ACC112 (cell line): ENCODE data around the gene BICDL2.

ENCODE experiments used
- H2AFZ ChIP-seq: fragments of 200-600 bp; sonication (generic); one replicate; pipeline ENCODE4 v1.6.0; 2017; ENCODE audit warnings: antibody characterized with exemption, low read length; ENCODE audit not compliant: unreplicated experiment
- H3K27ac ChIP-seq: fragments of 200-600 bp; sonication (generic); 2 replicates; pipeline ENCODE4 v1.5.1; 2014; ENCODE audit warnings: low read depth, mild to moderate bottlenecking, antibody characterized with exemption, low read length, moderate library complexity
- H3K27me3 ChIP-seq: fragments of 200-600 bp; sonication (generic); 2 replicates; pipeline ENCODE4 v1.6.1; 2014; ENCODE audit warnings: mild to moderate bottlenecking, antibody characterized with exemption, low read length, moderate library complexity, mixed read lengths; ENCODE audit not compliant: insufficient read depth
- H3K36me3 ChIP-seq: fragments of 200-600 bp; sonication (generic); 2 replicates; pipeline ENCODE4 v1.6.1; 2016; ENCODE audit warnings: mild to moderate bottlenecking, antibody characterized with exemption, low read length, moderate library complexity, mixed read lengths; ENCODE audit not compliant: insufficient read depth
- H3K4me1 ChIP-seq: fragments of 200-600 bp; sonication (generic); one replicate; pipeline ENCODE4 v1.6.1; 2016; ENCODE audit warnings: low read length, mixed read lengths; ENCODE audit not compliant: insufficient read depth, unreplicated experiment, control insufficient read depth
- H3K4me3 ChIP-seq: fragments of 200-600 bp; sonication (generic); 2 replicates; pipeline ENCODE4 v1.5.1; 2014; ENCODE audit warnings: mild to moderate bottlenecking, low read depth, low read length
- H3K79me2 ChIP-seq: fragments of 200-600 bp; sonication (generic); one replicate; pipeline ENCODE4 v1.6.0; 2016; ENCODE audit warnings: low read length; ENCODE audit not compliant: control insufficient read depth, unreplicated experiment, insufficient read depth

Gene BICDL2

DNA sequence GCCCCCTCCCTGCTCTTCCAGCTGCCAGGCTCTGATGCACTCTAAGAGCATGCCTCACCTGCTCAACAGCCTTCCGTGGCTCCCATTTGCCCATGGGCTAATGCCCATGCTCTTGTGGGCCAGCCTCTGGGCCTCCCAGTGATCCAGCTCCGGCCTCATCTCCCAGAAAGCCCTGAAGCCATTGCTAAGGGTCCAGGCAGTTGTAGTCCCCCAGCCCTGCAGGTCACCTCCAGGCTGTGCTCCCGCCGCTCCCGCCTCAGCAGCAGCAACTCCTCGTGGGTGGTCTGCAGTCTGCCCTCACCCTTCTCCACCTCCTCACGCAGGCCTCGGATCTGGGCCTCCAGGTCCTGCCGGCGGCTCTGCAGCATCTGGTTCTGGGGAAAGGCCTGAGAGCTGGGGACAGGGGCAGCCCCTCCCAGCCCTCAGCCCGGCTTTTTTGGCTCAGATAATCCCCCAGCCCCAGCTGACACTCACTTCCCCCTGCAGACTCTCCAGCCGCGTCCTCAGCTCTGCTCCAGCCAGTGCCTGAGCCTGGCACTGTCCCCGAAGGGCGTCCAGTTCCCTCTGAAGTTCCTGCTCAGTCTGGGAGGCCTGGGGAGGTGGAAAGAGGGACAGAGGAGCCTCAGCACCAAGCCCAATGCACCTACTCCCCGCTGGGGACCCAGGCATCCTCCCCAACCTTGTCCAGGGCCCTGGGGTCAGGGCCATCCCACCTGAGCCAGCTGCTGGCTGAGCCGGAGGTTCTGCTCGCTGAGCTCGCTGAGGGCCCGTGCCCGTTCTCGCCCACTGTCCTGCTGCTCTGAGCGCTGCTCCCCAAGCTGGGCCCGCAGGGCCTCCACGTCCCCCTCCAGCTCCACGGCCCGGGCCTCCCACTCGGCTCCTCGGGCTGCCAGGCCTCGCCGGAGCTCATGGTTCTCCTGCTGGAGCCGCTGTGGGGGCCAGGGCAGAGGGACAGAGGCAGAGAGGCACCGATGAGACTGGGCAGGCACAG is 6.2 kb downstream of the BICDL2 start:
- H2AFZ ChIP-seq, result no peak overlapping the region
- H3K4me3 ChIP-seq, result no peak overlapping the region
- no peaks in the 10 kb centered on the region for H3K79me2 ChIP-seq
- no peaks in the 10 kb centered on the region for H3K36me3 ChIP-seq
- H3K27me3 ChIP-seq, result peaks cover 23% of the 10 kb centered on the region
- H3K27ac ChIP-seq, result no peak overlapping the region
- H3K4me1 ChIP-seq, result no peaks in the 10 kb centered on the region

DNA sequence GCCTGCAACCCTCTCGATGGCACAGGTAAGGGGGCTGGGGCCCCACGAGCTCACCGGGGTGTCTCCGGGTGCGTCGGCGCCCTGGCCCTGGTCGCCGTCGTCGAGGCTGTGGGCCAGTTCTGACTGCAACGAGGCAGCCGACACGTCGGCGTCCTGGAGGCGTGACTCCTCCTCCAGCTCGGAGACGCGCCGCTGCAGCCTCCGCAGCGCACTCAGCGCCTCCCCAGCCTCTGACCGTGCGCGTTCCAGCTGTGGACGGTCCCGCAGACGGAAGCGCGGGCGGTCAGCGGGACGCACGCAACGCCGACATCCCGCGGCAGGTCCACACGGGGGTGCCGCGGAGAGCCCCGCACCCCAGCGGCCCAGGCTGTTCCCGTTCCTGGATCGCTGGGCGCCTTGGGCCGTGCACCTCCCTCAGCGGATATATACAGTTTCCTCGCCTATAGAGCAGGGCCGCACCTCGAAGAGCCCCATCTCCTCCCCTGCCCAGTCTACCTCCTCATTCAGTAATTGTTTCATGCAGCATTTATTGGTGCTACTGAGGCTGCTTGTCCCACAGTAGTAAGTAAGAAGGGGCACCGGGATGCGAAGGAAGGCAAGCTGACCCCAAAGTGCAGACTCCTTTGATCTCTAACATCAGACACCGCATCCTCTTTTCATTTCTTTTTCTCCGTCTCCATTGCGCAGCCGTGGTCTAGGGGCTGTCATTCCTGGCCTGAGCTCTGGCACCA is 7.1 kb downstream of the BICDL2 start:
- Histone ChIP-seq H2AFZ (no peak overlapping the region), H3K4me3 (no peak overlapping the region), H3K4me1 (no peaks in the 10 kb centered on the region), H3K79me2 (no peaks in the 10 kb centered on the region), H3K36me3 (no peaks in the 10 kb centered on the region), H3K27me3 (peaks cover 18% of the 10 kb centered on the region), H3K27ac (no peak overlapping the region)

DNA sequence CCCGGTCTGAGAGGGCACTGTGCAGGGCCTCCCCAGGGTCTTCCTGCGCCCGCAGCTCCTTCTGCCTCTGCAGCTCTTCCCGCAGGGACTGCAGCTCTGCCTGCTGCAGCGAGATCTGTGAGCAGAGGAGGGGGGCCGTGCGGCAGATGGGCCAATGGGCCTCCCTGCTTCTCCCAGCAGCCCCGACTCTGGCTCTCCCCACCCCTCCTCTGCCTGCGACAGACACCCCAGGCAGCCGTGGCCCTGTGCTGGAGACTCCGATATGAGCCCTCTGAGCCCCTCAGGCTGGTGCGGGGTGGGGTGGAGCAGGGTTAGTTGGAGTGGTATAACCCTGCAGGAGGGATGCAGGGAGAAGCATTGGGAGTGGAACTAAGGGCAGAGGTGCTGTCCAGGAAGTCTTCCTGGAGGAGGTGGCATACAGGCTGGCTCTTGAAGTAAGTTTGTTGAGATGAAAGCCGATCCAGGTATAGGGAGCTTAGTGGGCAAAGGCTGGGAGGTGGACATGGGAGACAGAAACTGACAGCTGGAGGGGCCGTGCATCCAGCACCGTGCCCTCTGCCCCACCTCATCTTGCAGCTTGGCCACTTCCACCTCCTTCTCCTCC is 7.9 kb downstream of the BICDL2 start:
- peaks cover 13% of the 10 kb centered on the region for H3K27me3 ChIP-seq
- no peaks in the 10 kb centered on the region for H3K36me3 ChIP-seq
- H2AFZ ChIP-seq, result no peak overlapping the region
- H3K27ac ChIP-seq, result no peak overlapping the region
- no peak overlapping the region for H3K4me3 ChIP-seq
- no peaks in the 10 kb centered on the region for H3K4me1 ChIP-seq
- H3K79me2 ChIP-seq, result no peaks in the 10 kb centered on the region

DNA sequence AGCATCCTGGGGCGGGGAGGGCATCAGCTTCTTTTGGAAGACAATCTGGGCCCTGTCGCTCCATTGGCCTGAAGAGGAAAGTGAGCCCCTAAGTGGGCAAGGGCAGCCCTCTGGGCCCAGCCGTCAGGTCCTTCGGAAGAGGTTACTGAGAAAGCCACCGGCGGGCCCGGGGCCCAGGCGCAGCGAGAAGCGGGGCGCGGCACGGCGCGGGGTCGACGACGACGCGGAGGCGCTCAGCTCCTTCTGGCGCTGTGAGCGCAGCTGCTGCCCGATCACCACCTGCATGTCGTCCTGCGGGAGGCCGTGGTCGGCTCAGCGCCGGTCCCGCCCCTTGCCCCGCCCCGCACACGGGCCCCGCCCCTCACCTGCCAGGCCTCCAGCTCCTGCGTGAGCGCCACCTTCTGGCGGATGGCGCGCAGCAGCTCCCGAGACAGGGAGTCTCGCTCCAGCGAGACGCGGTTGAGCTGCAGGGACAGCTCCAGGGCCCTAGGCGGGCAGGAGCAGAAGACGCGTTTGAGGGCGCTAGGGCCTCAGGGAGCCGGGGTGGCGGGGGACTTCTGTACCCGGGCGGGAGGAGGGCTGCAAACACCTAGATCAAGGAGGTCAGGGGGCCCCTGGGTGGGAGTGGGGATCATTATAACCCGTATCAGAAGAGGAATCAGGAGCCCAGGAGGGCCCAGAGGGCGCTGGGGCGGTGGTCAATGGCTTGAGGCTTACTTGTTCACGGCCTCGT is 8.6 kb downstream of the BICDL2 start:
- Histone ChIP-seq H3K79me2 (no peaks in the 10 kb centered on the region), H3K4me1 (peaks cover 3% of the 10 kb centered on the region), H3K36me3 (no peaks in the 10 kb centered on the region), H3K27me3 (peaks cover 7% of the 10 kb centered on the region), H2AFZ (no peak overlapping the region), H3K4me3 (no peak overlapping the region), H3K27ac (no peak overlapping the region)

DNA sequence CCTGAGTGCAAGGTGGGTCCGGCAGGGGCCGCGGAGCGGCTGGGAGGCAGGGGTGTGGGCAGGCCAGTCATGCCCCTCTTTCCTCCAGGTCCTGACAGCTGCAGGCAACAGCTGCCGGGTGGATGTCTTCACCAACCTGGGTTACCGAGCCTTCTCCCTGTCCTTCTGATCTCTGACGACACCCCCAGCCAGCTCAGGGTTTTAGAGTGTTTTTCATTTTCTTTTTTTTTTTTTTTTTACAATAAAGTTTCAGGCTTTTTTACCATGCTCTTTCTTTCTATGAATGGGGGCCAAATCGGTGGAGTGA is 9.3 kb downstream of the BICDL2 start:
- Histone ChIP-seq H3K4me1 (peaks cover 10% of the 10 kb centered on the region), H3K27ac (no peak overlapping the region), H3K36me3 (no peaks in the 10 kb centered on the region)

DNA sequence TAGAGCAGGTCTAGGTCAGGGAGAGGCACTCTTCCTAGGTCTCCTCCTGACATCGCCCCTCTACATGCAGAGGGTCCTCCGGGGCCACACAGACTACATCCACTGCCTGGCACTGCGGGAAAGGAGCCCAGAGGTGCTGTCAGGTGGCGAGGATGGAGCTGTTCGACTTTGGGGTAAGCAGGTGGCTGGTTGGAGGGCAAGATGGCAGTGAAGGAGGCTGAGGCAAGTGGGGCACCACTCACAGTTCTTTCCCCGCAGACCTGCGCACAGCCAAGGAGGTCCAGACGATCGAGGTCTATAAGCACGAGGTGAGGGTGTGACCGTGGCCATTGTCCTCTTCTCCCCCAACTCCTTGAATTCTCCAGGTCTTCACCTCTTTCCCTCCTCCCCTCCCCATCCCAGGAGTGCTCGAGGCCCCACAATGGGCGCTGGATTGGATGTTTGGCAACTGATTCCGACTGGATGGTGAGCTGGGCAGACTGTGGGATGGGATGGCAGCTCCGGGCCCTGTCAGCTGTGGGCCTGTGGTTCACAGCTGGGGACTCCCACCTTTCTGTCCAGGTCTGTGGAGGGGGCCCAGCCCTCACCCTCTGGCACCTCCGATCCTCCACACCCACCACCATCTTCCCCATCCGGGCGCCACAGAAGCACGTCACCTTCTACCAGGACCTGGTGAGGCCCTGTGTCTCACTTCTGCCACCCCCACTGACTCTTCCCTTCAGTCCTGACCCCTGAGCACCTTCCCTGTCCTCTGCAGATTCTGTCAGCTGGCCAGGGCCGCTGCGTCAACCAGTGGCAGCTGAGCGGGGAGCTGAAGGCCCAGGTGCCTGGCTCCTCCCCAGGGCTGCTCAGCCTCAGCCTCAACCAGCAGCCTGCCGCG is 9.9 kb downstream of the BICDL2 start:
- Histone ChIP-seq H3K79me2 (no peaks in the 10 kb centered on the region), H3K4me1 (peaks cover 10% of the 10 kb centered on the region), H2AFZ (no peak overlapping the region), H3K27ac (no peak overlapping the region), H3K36me3 (no peaks in the 10 kb centered on the region), H3K4me3 (no peak overlapping the region), H3K27me3 (no peaks in the 10 kb centered on the region)

More for the DNA sequence above, 9.3 kb downstream of the BICDL2 start:
- H3K27me3 ChIP-seq, result peaks cover 4% of the 10 kb centered on the region
- no peaks in the 10 kb centered on the region for H3K79me2 ChIP-seq
- H2AFZ ChIP-seq, result no peak overlapping the region
- H3K4me3 ChIP-seq, result no peak overlapping the region

DNA sequence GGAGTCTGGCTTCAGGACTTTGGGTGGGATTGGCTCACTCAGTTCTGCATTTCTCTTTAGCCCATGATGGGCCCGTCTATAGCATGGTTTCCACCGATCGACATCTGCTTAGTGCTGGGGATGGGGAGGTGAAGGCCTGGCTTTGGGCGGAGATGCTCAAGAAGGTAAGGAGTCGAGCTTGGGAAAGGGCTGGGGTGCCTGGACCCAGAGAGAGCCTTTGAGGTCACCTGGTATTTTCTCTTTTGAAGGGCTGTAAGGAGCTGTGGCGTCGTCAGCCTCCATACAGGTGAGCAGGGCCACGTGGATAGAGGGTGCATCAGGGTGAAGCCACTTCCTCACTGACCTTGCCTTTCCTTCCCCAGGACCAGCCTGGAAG is 10.8 kb downstream of the BICDL2 start:
- H3K27me3 ChIP-seq, result no peaks in the 10 kb centered on the region
- no peaks in the 10 kb centered on the region for H3K79me2 ChIP-seq
- H3K4me1 ChIP-seq, result peaks cover 10% of the 10 kb centered on the region
- H3K27ac ChIP-seq, result no peak overlapping the region
- H3K4me3 ChIP-seq, result no peak overlapping the region
- H3K36me3 ChIP-seq, result no peaks in the 10 kb centered on the region
- no peak overlapping the region for H2AFZ ChIP-seq

DNA sequence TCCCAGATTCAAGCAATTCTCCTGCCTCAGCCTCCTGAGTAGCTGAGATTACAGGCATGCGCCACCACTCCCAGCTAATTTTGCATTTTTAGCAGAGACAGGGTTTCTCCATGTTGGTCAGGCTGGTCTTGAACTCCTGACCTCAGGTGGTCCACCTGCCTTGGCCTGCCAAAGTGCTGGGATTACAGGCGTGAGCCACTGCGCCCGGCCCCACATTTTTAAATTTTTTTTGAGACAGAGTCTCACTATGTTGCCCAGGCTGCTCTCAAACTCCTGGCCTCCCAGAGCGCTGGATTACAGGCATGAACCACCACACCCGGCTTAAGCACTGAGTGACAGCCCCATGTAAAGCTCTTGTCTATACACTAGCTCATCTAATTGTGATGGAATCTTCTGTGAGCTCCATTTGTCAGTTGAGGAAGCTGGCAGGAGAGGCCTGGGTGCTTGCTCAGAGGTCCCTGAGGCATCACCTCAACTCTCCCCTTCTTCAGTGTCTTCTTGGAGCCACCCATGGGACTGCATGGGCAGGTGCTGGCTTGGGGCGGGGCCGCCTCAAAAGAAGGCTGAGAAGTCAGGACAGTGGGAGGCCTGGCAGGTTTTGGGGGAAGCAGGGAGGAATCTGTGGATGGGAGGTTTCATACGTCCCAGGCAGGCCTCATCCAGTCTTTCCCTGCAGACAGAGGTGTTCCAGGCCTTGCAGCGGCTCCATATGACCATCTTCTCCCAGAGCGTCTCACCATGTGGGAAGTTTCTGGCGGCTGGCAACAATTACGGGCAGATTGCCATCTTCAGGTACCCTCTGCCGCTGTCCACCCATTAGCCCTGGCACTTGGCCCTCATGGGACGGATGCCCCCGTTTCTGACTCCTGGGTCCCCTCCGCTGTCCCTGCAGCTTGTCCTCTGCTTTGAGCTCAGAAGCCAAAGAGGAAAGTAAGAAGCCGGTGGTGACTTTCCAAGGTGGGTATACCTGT is 11.4 kb downstream of the BICDL2 start:
- H3K27ac ChIP-seq, result no peak overlapping the region
- no peak overlapping the region for H2AFZ ChIP-seq
- no peaks in the 10 kb centered on the region for H3K36me3 ChIP-seq
- H3K79me2 ChIP-seq, result no peaks in the 10 kb centered on the region
- no peaks in the 10 kb centered on the region for H3K27me3 ChIP-seq
- peaks cover 10% of the 10 kb centered on the region for H3K4me1 ChIP-seq
- no peak overlapping the region for H3K4me3 ChIP-seq
